ENCODE data around the gene KRTAP10-2.

The KRTAP10-2 gene

DNA sequence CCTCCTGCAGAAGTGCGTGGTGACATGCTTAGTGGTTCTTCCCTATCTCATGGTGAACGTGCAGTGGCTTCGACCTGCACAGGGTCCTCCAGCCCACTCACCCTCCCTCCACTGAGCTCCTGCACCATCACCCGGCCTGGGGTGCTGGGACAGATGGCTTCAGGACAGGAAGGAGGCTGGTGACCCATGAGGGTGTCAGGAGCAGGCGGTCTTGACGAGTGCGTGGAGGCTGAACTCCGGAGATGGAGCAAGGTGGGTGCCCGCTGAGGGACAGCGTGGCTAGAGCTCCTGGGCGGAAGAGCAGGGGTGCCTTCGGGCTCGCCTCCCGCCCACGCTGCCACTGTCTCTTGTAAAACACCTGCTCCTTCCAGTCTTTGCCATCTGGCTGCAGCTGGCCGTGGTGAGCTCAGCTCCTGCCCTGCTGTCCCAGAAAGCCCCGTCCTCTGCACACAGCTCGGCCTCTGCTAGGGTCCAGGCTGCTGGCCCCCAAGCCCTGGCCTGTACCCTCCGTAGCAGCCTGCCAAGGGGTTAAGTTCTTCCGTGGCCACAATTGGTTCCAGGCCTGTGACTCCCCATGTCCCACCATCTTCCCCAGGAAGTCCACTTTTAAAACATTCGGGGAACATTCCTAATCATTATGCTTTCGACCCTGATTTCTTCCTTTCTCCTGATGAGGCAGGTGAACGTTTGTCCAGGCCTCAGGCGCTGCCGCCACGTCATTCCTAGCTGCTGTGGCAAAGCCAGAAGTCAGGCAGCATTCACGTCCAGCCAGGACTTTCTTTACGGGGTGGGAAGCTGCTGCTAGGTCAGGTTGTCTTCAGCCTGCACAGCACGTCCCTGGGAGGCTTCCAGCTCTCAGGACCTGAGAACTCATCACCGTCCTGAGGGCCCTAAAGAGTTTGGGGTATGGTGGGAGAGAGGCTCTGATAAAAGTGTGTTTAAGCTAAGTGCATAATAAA is 19.4 kb downstream of the KRTAP10-2 start:
- TF ChIP-seq POLR2A (IDR thresholded peaks at IDR 0.05; ENCODE audit: low read length) (no peak), GATA1 (IDR thresholded peaks at IDR 0.05; ENCODE audit: low read depth, low read length) (no peak)

DNA sequence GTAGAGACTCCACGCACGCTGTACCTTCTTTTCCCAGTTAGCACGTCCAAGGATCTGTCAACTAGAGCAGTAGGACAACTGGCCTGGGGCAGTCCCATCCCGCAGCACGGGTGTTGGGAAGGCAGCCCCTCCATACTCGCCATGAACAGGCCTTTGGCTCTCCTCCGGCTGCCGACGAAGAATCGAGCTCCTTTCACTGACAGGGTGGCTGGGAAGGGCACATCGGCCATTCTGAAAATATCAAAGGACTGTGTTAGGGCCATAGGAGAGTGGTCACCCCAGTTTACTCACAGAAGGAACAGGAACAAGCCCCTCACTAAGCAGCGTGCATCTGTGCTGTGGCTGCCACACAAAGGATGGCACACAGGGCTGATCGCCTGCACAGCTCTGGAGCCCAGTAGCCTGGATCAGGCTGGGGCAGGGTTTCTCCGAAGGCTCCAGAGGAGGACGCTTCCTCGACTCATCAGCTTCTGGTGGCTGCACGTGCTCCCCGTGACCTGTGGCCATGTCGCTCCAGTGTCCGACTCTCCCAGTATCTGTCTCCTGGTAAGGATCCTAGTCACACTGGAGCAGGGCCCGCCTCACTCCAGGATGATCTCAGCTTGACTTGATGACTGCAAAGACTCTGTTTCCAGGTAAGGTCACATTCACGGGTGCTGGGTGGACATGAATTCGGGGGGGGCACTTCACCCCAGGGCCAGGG is 20.3 kb downstream of the KRTAP10-2 start:
- TF ChIP-seq GATA1 (IDR thresholded peaks at IDR 0.05; ENCODE audit: low read depth, low read length) (no peak), POLR2A (IDR thresholded peaks at IDR 0.05; ENCODE audit: low read length) (no peak)
- no peak for DNase-seq

More for the DNA sequence above, 19.4 kb downstream of the KRTAP10-2 start:
- no peak for DNase-seq

DNA sequence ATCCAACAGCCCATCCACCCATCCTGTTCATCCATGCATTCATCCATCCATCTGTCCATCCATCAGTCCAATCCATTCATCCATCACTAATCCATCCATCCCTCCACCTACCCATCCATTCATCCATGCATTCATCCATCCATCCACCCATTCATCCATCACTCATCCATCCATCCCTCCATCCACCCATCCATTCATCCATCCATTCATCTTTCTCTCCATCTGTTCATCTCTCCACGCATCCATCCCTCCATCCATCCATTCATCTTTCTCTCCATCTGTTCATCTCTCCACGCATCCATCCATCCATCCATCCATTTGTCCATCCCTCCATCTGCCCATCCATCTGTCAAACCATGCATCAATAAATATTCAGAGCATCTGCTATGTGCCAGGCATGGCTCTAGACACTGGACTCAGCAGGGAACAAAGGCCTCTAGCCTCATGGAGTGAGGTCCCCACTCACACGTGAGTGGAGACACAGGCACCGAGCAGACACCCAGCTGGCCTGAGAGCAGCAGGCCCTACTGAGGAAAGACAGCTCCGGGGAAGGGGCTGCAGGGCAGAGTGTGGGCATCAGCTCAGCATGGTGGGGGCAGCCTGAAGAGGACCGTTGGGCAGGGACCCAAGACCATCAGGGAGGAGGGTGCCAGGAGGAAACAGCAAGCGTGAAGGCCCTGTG is 20.9 kb downstream of the KRTAP10-2 start:
- DNase-seq, result no peak
- TF ChIP-seq GATA1 (IDR thresholded peaks at IDR 0.05; ENCODE audit: low read depth, low read length) (no peak), POLR2A (IDR thresholded peaks at IDR 0.05; ENCODE audit: low read length) (no peak)

DNA sequence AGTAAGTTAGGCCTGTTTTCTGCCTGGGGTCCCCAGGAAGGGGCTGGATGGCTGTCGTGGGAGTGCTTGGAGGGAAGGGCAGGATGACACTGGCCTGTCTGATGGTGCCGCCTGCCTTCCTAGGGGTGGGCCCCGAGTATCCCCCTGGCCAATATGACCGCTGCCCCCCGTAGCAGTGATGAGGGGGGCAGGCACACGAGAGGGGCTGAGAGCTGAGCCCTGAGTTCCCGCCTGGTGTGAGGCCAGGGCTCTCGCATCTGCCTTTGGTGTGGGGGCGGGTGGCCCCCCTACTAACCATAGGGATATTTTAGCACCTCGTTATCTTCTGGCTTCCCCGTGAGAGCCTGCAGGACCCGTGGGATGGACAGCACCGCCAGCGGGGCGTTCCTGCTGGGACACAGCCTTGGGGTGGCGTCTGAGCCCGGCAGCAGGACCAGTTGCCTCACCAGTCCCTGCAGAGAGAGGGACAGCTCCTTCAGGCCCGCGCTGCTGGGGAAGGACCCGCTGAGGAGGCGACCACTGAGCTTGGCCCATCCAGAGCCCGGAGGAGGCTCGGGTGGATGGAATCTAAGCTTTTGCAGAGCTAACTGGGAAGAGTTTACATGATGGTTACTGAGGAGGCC is 21.7 kb downstream of the KRTAP10-2 start:
- DNase-seq, result no peak
- TF ChIP-seq POLR2A (IDR thresholded peaks at IDR 0.05; ENCODE audit: low read length), result no peak
- no peak for TF ChIP-seq GATA1 (IDR thresholded peaks at IDR 0.05; ENCODE audit: low read depth, low read length)

DNA sequence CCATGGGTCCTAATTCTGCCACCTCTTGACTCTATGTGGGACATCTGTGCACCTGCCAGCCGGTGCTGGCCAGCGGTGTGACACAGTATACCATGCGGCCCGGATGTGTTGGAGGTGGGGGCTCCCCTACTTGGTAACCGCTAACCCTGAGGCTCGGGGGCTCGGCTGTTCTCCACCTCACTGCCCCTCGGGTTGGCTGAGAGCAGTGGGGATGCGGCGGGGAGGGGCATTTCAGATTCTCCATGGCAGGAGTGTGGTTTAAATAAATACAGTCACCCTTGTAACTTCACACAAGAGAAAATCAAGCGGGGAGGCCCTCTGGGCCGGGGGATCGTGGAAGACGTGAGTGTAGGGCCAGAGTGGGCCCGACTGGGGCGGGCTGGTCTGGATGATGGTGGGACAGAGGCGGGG is 22.3 kb downstream of the KRTAP10-2 start:
- no peak for DNase-seq
- TF ChIP-seq POLR2A (IDR thresholded peaks at IDR 0.05; ENCODE audit: low read length) (no peak), GATA1 (IDR thresholded peaks at IDR 0.05; ENCODE audit: low read depth, low read length) (no peak)

DNA sequence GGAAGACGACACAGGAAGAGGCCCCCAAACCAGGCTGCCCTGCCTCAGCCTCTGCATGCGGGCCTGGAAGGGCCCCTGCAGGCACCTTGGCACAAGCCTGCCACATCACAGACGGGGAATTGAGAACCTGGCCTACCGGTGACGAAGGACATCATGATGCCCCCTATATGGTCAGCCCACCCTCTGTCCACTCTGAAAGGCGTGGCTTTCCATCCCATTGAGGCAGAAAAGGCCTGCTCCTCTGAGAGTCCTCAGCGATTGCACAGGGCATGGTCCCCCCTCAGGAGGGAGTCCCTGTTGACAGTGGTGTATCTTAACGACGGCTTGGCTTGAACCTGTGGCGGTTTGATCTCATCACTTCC is 22.7 kb downstream of the KRTAP10-2 start:
- TF ChIP-seq GATA1 (IDR thresholded peaks at IDR 0.05; ENCODE audit: low read depth, low read length) (no peak), POLR2A (IDR thresholded peaks at IDR 0.05; ENCODE audit: low read length) (no peak)
- no peak for DNase-seq

DNA sequence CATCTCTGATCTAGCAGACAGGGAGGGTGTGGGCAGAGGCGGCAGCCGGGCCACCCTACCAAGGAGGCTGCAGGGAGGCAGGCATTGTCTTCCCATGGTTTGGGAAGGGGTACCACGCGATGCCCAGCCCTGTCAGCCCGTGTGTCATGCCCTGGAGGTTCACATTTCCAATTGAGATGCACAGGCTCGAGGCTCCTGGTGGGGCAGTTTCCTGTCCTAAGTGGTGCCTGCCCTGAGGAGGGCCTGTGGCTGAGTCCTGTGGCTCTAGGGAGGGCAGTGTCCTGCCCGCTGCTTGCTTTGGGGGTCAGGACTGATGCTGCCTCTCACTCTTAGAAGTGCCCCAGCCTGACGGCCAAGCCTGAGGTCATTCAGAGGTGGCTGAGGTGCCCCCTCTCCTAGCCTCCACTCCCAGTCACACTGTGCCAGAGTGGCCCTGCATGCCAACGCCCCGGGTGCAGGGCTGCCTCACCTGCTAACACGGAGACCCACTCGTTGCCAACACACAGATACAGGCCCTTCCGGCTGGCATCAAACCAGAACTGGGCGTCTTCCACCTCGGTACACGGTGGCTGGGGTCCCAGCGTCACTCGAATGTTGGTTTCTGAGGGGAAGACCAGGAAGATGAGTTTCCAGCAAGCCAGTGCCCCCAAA is 23.2 kb downstream of the KRTAP10-2 start:
- no peak for DNase-seq
- TF ChIP-seq POLR2A (IDR thresholded peaks at IDR 0.05; ENCODE audit: low read length), result no peak

DNA sequence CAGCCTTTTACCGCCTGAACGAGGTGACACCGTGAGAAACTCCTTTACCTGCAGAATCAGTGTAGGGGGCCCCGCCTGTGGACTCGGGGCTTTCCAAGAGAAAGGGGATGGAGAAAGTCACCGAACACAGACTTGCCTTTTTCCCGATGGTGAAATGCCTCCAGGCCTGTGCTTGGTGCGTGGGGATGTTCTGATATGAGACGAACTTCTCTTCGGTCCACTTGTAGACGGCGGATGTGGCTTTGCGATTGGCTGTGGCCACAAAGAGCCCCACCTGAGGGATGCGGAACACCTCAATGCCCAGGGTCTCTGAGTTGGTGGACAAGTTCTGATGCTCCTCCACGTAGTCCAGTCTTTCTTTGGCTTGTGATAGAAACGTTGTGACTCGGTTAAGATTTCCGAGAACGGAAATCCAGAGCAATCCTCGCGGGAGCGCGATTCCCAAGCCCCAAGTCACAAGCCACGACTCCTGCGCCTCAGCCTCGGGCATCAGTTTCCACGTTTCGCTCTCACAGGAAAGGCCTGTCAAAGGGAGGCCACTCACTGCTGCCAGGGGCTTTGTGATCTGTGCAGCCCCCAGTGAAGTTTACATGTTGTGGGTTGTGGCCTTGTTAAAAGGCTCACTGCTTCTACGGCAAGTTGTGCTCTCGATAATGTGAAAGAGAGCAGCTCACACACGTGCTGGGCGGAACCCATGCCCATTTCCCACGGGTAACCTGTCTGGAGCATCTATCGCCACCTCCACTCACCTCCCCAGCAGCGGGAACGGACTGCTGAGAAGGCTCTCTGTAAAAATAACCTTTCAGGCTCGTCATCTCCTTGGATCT is 23.9 kb downstream of the KRTAP10-2 start:
- no peak for DNase-seq
- no peak for TF ChIP-seq GATA1 (IDR thresholded peaks at IDR 0.05; ENCODE audit: low read depth, low read length)
- no peak for TF ChIP-seq POLR2A (IDR thresholded peaks at IDR 0.05; ENCODE audit: low read length)

DNA sequence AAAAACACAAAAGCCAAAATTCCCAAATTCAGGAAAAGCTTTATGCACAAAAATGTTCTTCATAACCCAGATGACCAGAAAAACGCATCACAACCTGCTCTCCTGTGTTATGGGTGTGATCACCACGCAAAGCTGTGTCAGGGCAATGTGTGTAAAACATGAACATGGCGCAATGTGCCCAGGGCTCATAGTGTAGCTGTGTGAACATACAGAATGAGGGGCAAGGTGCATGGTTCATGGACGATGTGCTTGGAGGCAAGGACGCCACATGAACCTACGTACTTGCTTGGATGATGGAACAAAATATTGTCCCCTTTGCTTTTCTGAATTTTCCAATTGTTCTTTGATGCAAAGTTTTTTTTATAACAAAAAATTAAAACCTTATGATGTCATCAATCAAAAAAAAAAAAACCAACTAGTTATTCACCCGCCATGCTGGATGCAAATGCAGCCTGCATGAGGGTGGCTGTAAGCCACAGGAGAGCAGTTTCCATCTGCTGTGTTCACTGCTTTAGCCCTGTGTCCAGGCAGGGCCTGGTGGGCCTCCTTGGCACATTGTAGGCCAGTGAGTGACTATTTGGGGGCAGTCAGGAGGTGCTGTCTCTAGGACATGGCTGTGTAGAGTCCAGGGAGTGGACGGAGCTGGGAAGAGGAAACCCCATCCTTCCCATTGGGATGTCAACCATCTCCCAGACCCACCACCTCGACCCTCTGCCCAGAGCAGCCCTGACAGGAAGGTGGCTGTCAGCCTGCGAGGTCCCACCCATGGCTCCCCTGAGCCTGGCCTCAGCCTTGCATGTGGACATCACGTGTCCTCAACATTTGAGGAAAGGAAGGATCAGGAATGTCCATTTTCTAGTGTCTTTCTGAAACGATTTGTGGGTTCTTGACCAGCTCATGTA is 25.0 kb downstream of the KRTAP10-2 start:
- no peak for DNase-seq
- TF ChIP-seq GATA1 (IDR thresholded peaks at IDR 0.05; ENCODE audit: low read depth, low read length), result no peak
- TF ChIP-seq POLR2A (IDR thresholded peaks at IDR 0.05; ENCODE audit: low read length), result no peak

DNA sequence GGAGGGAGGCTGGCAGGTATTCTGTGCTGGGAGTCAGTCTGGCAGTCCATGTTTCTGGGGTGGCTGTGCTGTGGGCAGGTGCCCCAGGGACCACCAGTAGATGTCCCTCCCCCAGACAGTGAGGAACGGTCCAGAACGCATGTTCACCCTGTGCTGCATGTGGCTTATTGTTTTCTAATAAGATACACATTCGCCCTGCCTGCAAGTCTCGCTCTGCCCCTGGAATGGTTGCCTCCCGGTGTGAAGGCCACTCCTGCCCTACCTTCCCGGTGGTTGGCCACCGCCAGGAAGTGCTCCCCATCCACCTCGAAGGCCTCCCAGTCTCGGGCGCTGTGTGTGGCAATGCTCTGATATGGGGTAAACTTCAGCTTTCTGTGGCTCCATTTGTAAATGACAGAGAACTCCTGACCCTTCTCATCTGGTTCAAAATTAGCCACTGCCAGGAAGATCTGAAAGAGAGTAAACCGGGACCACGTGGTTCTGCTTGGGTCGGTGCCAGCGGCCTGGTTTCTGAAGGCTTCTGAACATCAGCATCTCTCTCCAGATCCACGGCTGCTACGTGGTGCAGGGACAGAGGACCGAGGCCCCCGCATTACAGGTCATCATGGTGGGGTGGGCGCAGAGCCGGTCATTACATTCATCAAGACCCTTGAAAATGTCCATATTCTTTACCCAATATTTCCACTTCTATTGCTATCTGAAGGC is 25.8 kb downstream of the KRTAP10-2 start:
- TF ChIP-seq POLR2A (IDR thresholded peaks at IDR 0.05; ENCODE audit: low read length) (no peak), GATA1 (IDR thresholded peaks at IDR 0.05; ENCODE audit: low read depth, low read length) (no peak)
- DNase-seq, result no peak

Measured in erythroblast (primary cell).